NCI-H2196 treated with DMSO at 0.1 percent for 48 hours (cell line): ENCODE measurements around the gene ZNF543.
"Not testable (repeated sequence)": the region's sequence is repeated elsewhere in the genome, so short reads cannot be mapped to it uniquely, and the experiment has no call there.

Experiments
- DNase-seq: peaks from one replicate; lab custom pipeline; 2025; ENCODE audit not compliant: unreplicated experiment; lab: John Stamatoyannopoulos, UW

The ZNF543 gene

GRCh38 chr19:57319869-57320179, 448 bp upstream of the ZNF543 start:
- DNase-seq, result no peak

GRCh38 chr19:57321116-57321515, 844 bp downstream of the ZNF543 start:
- DNase-seq, result no peak

- DNase-seq, result no peak
Observed at GRCh38 chr19:57321751-57322150, 1.5 kb downstream of the ZNF543 start.

- no peak for DNase-seq
Observed at GRCh38 chr19:57324992-57325391, 4.7 kb downstream of the ZNF543 start.

GRCh38 chr19:57327993-57328392, 7.7 kb downstream of the ZNF543 start:
- DNase-seq, result no peak

- DNase-seq, result no peak
Observed at GRCh38 chr19:57334191-57334590, 13.9 kb downstream of the ZNF543 start.

- no peak for DNase-seq
Observed at GRCh38 chr19:57338877-57339276, 18.6 kb downstream of the ZNF543 start.

GRCh38 chr19:57342582-57342981, 22.3 kb downstream of the ZNF543 start:
- DNase-seq, result no peak

- no peak for DNase-seq
Observed at GRCh38 chr19:57348136-57348535, 27.9 kb downstream of the ZNF543 start.

- peak; percentile 92 for DNase-seq
Observed at GRCh38 chr19:57350877-57351805, 30.9 kb downstream of the ZNF543 start, which contains the start of gene ZNF304. TSS of gene ZNF304 (plus strand) at chr19:57351271. CDS start at chr19:57351665, 394 bp downstream.

GRCh38 chr19:57351867-57352266, 31.6 kb downstream of the ZNF543 start:
- DNase-seq, result no peak

GRCh38 chr19:57355916-57356315, 35.6 kb downstream of the ZNF543 start:
- DNase-seq, result no peak

- DNase-seq, result no peak
Observed at GRCh38 chr19:57357406-57357805, 37.1 kb downstream of the ZNF543 start.

- DNase-seq, result no peak
Observed at GRCh38 chr19:57359300-57359699, 39.0 kb downstream of the ZNF543 start.

- DNase-seq, result no peak
Observed at GRCh38 chr19:57362419-57362818, 42.1 kb downstream of the ZNF543 start.

GRCh38 chr19:57362997-57363687, 42.9 kb downstream of the ZNF543 start, which contains the start of the genes TRAPPC2B and ZNF547:
TSS of gene TRAPPC2B (plus strand) at chr19:57363551. CDS start at chr19:57364834, 1,283 bp downstream.
TSS of gene ZNF547 (plus strand) at chr19:57363551. CDS start at chr19:57368556, 5,005 bp downstream.
- peak; percentile 97 for DNase-seq

- DNase-seq, result no peak
Observed at GRCh38 chr19:57363688-57364181, 43.5 kb downstream of the ZNF543 start.

GRCh38 chr19:57366776-57367175, 46.5 kb downstream of the ZNF543 start:
- no peak for DNase-seq

GRCh38 chr19:57374179-57374578, 53.9 kb downstream of the ZNF543 start:
- no peak for DNase-seq

GRCh38 chr19:57374647-57375046, 54.4 kb downstream of the ZNF543 start:
- DNase-seq, result not testable (repeated sequence)

- DNase-seq, result no peak
Observed at GRCh38 chr19:57376151-57376550, 55.9 kb downstream of the ZNF543 start.
